HPDE6-E6E7 (cell line): ENCODE data around the gene TMED1.
"Not testable (repeated sequence)": the region's sequence is repeated elsewhere in the genome, so short reads cannot be mapped to it uniquely, and the experiment has no call there.

Experiments
- DNase-seq: peaks from one replicate; pipeline ENCODE4 v3.0.0; 2011; ENCODE audit warnings: missing footprints; ENCODE audit errors: extremely low spot score

The TMED1 gene

GRCh38 chr19:10835754-10836478 is at the start of gene TMED1:
TMED1 (minus strand) TSS chr19:10836212; CDS start chr19:10836191, 21 bp downstream.
- DNase-seq = peak; percentile 95

GRCh38 chr19:10885201-10886169 is 49.5 kb upstream of the TMED1 start:
- no peak for DNase-seq

GRCh38 chr19:10884274-10884673 is 48.3 kb upstream of the TMED1 start:
- no peak for DNase-seq

- no peak for DNase-seq
These were observed 46.1 kb upstream of the TMED1 start for GRCh38 chr19:10882108-10882457.

- DNase-seq = no peak
These were observed 45.5 kb upstream of the TMED1 start for GRCh38 chr19:10881403-10882107.

GRCh38 chr19:10878253-10878652 is 42.2 kb upstream of the TMED1 start:
- DNase-seq = no peak

GRCh38 chr19:10877608-10878007 is 41.6 kb upstream of the TMED1 start:
- DNase-seq = not testable (repeated sequence)

- no peak for DNase-seq
These were observed 40.6 kb upstream of the TMED1 start for GRCh38 chr19:10876459-10877240.

GRCh38 chr19:10874024-10874423 is 38.0 kb upstream of the TMED1 start:
- no peak for DNase-seq

GRCh38 chr19:10872546-10873107 is 36.6 kb upstream of the TMED1 start:
- DNase-seq = no peak

GRCh38 chr19:10871711-10872545 is 35.9 kb upstream of the TMED1 start:
- DNase-seq = no peak

GRCh38 chr19:10870955-10871603 is 35.1 kb upstream of the TMED1 start, which contains the start of gene CARM1:
CARM1 (plus strand) TSS chr19:10871553; CDS start chr19:10871703, 150 bp downstream.
- DNase-seq = peak; percentile 95

- no peak for DNase-seq
These were observed 34.5 kb upstream of the TMED1 start for GRCh38 chr19:10870501-10870954.

GRCh38 chr19:10869872-10870311 is 33.9 kb upstream of the TMED1 start:
- not testable (repeated sequence) for DNase-seq

GRCh38 chr19:10868872-10869547 is 33.0 kb upstream of the TMED1 start:
- no peak for DNase-seq

- no peak for DNase-seq
These were observed 30.5 kb upstream of the TMED1 start for GRCh38 chr19:10866495-10866894.

GRCh38 chr19:10864538-10864899 is 28.5 kb upstream of the TMED1 start:
- DNase-seq = peak; percentile 94

GRCh38 chr19:10863107-10863717 is 27.2 kb upstream of the TMED1 start:
- peak; percentile 61 for DNase-seq
